Heart left ventricle (tissue), 13 donors: ENCODE measurements around the gene SPSB4.

Experiments used
- CTCF ChIP-seq, 12 donors: fragments of 200-600 bp; sonication (generic) in 4 of 12; IDR thresholded peaks; one replicate each; pipeline versions ENCODE4 v1.5.0 to v1.8.0; 2018 to 2022; ENCODE audit warnings: antibody characterized with exemption in 12 of 12, mild to moderate bottlenecking in 5 of 12
- POLR2A ChIP-seq, 2 donors: fragments of 450-650 bp; IDR thresholded peaks; one replicate each; pipeline ENCODE4 v1.6.1; 2017; ENCODE audit warnings: antibody characterized with exemption in 2 of 2, mild to moderate bottlenecking in 2 of 2, moderate library complexity in 2 of 2
- donor health status: ischemic (EF 13 %, LVEDD 7.1; RV severe dilation, severe dysfunction).
- donor health status: DM: no; HTN: yes; CAD: no.
- donor health status: DM: no; HTN: no; CAD: no.
- donor health status: ischemic (EF 25% LVEDD 6.9; RV normal size, moderate dysfunction).
- donor health status: ischemic (EF 25% LVEDD 5.7; RV mildly dilated, moderate dysfunction).
- donor health status: ischemic (EF 35%, LVEDD 5.7; RV mildly dilated, moderate dysfunction).
- donor health status: nonischemic (EF 11% LVEDD 7.7; RV severe dilation, severe dysfunction).
- donor health status: DM: yes; HTN: yes; CAD: no.
- donor health status: PGD.
- donor health status: ischemic (EF 29% LVEDD 5.4; RV normal size, mild dysfunction).
- donor health status: nonischemic (EF 23%, LVEDD 6.1; RV moderate dilation, normal function).

- TF ChIP-seq POLR2A (IDR thresholded peaks at IDR 0.05) (no peak), CTCF (IDR thresholded peaks at IDR 0.05) (no peak)
Observed at GRCh38 chr3:141067206-141067974, 16.2 kb downstream of the SPSB4 start.
